ENCODE data around the gene TSKS.

The TSKS gene

GRCh38 chr19:49705919-49706318, 57.2 kb downstream of the TSKS start:
- no peaks in the 10 kb centered on the region for H3K9me3 ChIP-seq (ENCODE audit: low read length)
- H3K9ac ChIP-seq (ENCODE audit: low read length), result no peak overlapping the region
- H3K27ac ChIP-seq (ENCODE audit: low read depth, low read length), result no peak overlapping the region
- H3K27me3 ChIP-seq (ENCODE audit: control insufficient read depth in 1 of 2, insufficient read depth in 2 of 2, low read length in 2 of 2), result peaks cover 0 to 6% of the 10 kb centered on the region in 2 donors
- no peaks in the 10 kb centered on the region for H3K4me1 ChIP-seq (ENCODE audit: insufficient read depth, low read length)
- no peaks in the 10 kb centered on the region for H3K36me3 ChIP-seq (ENCODE audit: insufficient read depth, low read length)
- no peak overlapping the region for H3K4me3 ChIP-seq (ENCODE audit: low read depth in 1 of 2, low read length in 2 of 2)

GRCh38 chr19:49704888-49705642, 58.0 kb downstream of the TSKS start:
- Histone ChIP-seq H3K36me3 (ENCODE audit: insufficient read depth, low read length) (no peaks in the 10 kb centered on the region), H3K9ac (ENCODE audit: low read length) (no peak overlapping the region), H3K27ac (ENCODE audit: low read depth, low read length) (no peak overlapping the region), H3K4me3 (ENCODE audit: low read depth in 1 of 2, low read length in 2 of 2) (no peak overlapping the region), H3K9me3 (ENCODE audit: low read length) (no peaks in the 10 kb centered on the region), H3K27me3 (ENCODE audit: control insufficient read depth in 1 of 2, insufficient read depth in 2 of 2, low read length in 2 of 2) (peaks cover 0 to 8% of the 10 kb centered on the region in 2 donors), H3K4me1 (ENCODE audit: insufficient read depth, low read length) (no peaks in the 10 kb centered on the region)

GRCh38 chr19:49701271-49701786, 61.8 kb downstream of the TSKS start:
- H3K9ac ChIP-seq (ENCODE audit: low read length), result no peak overlapping the region
- H3K9me3 ChIP-seq (ENCODE audit: low read length), result no peaks in the 10 kb centered on the region
- no peak overlapping the region for H3K27ac ChIP-seq (ENCODE audit: low read depth, low read length)
- H3K36me3 ChIP-seq (ENCODE audit: insufficient read depth, low read length), result no peaks in the 10 kb centered on the region
- no peak overlapping the region for H3K4me3 ChIP-seq (ENCODE audit: low read depth in 1 of 2, low read length in 2 of 2)
- no peaks in the 10 kb centered on the region for H3K4me1 ChIP-seq (ENCODE audit: insufficient read depth, low read length)
- peaks cover 0 to 8% of the 10 kb centered on the region in 2 donors for H3K27me3 ChIP-seq (ENCODE audit: control insufficient read depth in 1 of 2, insufficient read depth in 2 of 2, low read length in 2 of 2)

GRCh38 chr19:49700563-49700962, 62.5 kb downstream of the TSKS start:
- Histone ChIP-seq H3K4me1 (ENCODE audit: insufficient read depth, low read length) (no peaks in the 10 kb centered on the region), H3K9ac (ENCODE audit: low read length) (no peak overlapping the region), H3K9me3 (ENCODE audit: low read length) (no peaks in the 10 kb centered on the region), H3K27me3 (ENCODE audit: control insufficient read depth in 1 of 2, insufficient read depth in 2 of 2, low read length in 2 of 2) (peaks cover 0 to 8% of the 10 kb centered on the region in 2 donors), H3K4me3 (ENCODE audit: low read depth in 1 of 2, low read length in 2 of 2) (no peak overlapping the region), H3K36me3 (ENCODE audit: insufficient read depth, low read length) (no peaks in the 10 kb centered on the region), H3K27ac (ENCODE audit: low read depth, low read length) (no peak overlapping the region)

GRCh38 chr19:49699364-49699763, 63.7 kb downstream of the TSKS start:
- H3K4me1 ChIP-seq (ENCODE audit: insufficient read depth, low read length), result no peaks in the 10 kb centered on the region
- H3K9me3 ChIP-seq (ENCODE audit: low read length), result no peaks in the 10 kb centered on the region
- H3K9ac ChIP-seq (ENCODE audit: low read length), result no peak overlapping the region
- no peaks in the 10 kb centered on the region for H3K36me3 ChIP-seq (ENCODE audit: insufficient read depth, low read length)
- H3K4me3 ChIP-seq (ENCODE audit: low read depth in 1 of 2, low read length in 2 of 2), result no peak overlapping the region
- peaks cover 0 to 8% of the 10 kb centered on the region in 2 donors for H3K27me3 ChIP-seq (ENCODE audit: control insufficient read depth in 1 of 2, insufficient read depth in 2 of 2, low read length in 2 of 2)
- no peak overlapping the region for H3K27ac ChIP-seq (ENCODE audit: low read depth, low read length)

GRCh38 chr19:49696865-49697264, 66.2 kb downstream of the TSKS start:
- no peaks in the 10 kb centered on the region for H3K36me3 ChIP-seq (ENCODE audit: insufficient read depth, low read length)
- no peak overlapping the region for H3K9ac ChIP-seq (ENCODE audit: low read length)
- H3K4me1 ChIP-seq (ENCODE audit: insufficient read depth, low read length), result no peaks in the 10 kb centered on the region
- H3K4me3 ChIP-seq (ENCODE audit: low read depth in 1 of 2, low read length in 2 of 2), result no peak overlapping the region
- no peaks in the 10 kb centered on the region for H3K9me3 ChIP-seq (ENCODE audit: low read length)
- no peak overlapping the region for H3K27ac ChIP-seq (ENCODE audit: low read depth, low read length)
- peaks cover 5 to 13% of the 10 kb centered on the region in 2 donors for H3K27me3 ChIP-seq (ENCODE audit: control insufficient read depth in 1 of 2, insufficient read depth in 2 of 2, low read length in 2 of 2)

GRCh38 chr19:49696115-49696514, 67.0 kb downstream of the TSKS start:
- Histone ChIP-seq H3K4me1 (ENCODE audit: insufficient read depth, low read length) (peaks cover 6% of the 10 kb centered on the region), H3K36me3 (ENCODE audit: insufficient read depth, low read length) (no peaks in the 10 kb centered on the region), H3K9ac (ENCODE audit: low read length) (no peak overlapping the region), H3K4me3 (ENCODE audit: low read depth in 1 of 2, low read length in 2 of 2) (no peak overlapping the region), H3K27ac (ENCODE audit: low read depth, low read length) (no peak overlapping the region), H3K9me3 (ENCODE audit: low read length) (no peaks in the 10 kb centered on the region), H3K27me3 (ENCODE audit: control insufficient read depth in 1 of 2, insufficient read depth in 2 of 2, low read length in 2 of 2) (peaks cover 12 to 16% of the 10 kb centered on the region in 2 donors)

- Histone ChIP-seq H3K36me3 (ENCODE audit: insufficient read depth, low read length) (peaks cover 6% of the 10 kb centered on the region), H3K27me3 (ENCODE audit: control insufficient read depth in 1 of 2, insufficient read depth in 2 of 2, low read length in 2 of 2) (peaks cover 24 to 39% of the 10 kb centered on the region in 2 donors), H3K4me3 (ENCODE audit: low read depth in 1 of 2, low read length in 2 of 2) (no peak overlapping the region), H3K9me3 (ENCODE audit: low read length) (no peaks in the 10 kb centered on the region), H3K27ac (ENCODE audit: low read depth, low read length) (no peak overlapping the region), H3K4me1 (ENCODE audit: insufficient read depth, low read length) (peaks cover 20% of the 10 kb centered on the region), H3K9ac (ENCODE audit: low read length) (no peak overlapping the region)
These were observed 71.0 kb downstream of the TSKS start for GRCh38 chr19:49692147-49692506.

GRCh38 chr19:49691243-49692146, 71.6 kb downstream of the TSKS start:
- Histone ChIP-seq H3K4me3 (ENCODE audit: low read depth in 1 of 2, low read length in 2 of 2) (peak overlapping the region in 1 of 2 donors; percentile 68), H3K27me3 (ENCODE audit: control insufficient read depth in 1 of 2, insufficient read depth in 2 of 2, low read length in 2 of 2) (peaks cover 24 to 39% of the 10 kb centered on the region in 2 donors), H3K9me3 (ENCODE audit: low read length) (no peaks in the 10 kb centered on the region), H3K36me3 (ENCODE audit: insufficient read depth, low read length) (peaks cover 6% of the 10 kb centered on the region), H3K4me1 (ENCODE audit: insufficient read depth, low read length) (peaks cover 20% of the 10 kb centered on the region), H3K27ac (ENCODE audit: low read depth, low read length) (no peak overlapping the region), H3K9ac (ENCODE audit: low read length) (no peak overlapping the region)

- Histone ChIP-seq H3K9ac (ENCODE audit: low read length) (no peak within 1 kb of the TSS), H3K9me3 (ENCODE audit: low read length) (no peaks in the 10 kb centered on the region), H3K27ac (ENCODE audit: low read depth, low read length) (no peak within 1 kb of the TSS), H3K4me3 (ENCODE audit: low read depth in 1 of 2, low read length in 2 of 2) (peak within 1 kb of the TSS; percentile 27 to 68), H3K4me1 (ENCODE audit: insufficient read depth, low read length) (peaks cover 20% of the 10 kb centered on the region), H3K36me3 (ENCODE audit: insufficient read depth, low read length) (peaks cover 12% of the 10 kb centered on the region), H3K27me3 (ENCODE audit: control insufficient read depth in 1 of 2, insufficient read depth in 2 of 2, low read length in 2 of 2) (peaks cover 24 to 39% of the 10 kb centered on the region in 2 donors)
These were observed 72.4 kb downstream of the TSKS start, which contains the start of gene CPT1C for GRCh38 chr19:49690656-49691242. Gene CPT1C, plus strand, starts transcription at chr19:49691116. Its CDS starts 1,137 bp downstream, at chr19:49692253.

GRCh38 chr19:49690079-49690655, 72.9 kb downstream of the TSKS start:
- Histone ChIP-seq H3K27me3 (ENCODE audit: control insufficient read depth in 1 of 2, insufficient read depth in 2 of 2, low read length in 2 of 2) (peaks cover 24 to 42% of the 10 kb centered on the region in 2 donors), H3K27ac (ENCODE audit: low read depth, low read length) (no peak overlapping the region), H3K36me3 (ENCODE audit: insufficient read depth, low read length) (peaks cover 18% of the 10 kb centered on the region), H3K9me3 (ENCODE audit: low read length) (no peaks in the 10 kb centered on the region), H3K4me3 (ENCODE audit: low read depth in 1 of 2, low read length in 2 of 2) (peak overlapping the region; percentile 27 to 68), H3K4me1 (ENCODE audit: insufficient read depth, low read length) (peaks cover 20% of the 10 kb centered on the region), H3K9ac (ENCODE audit: low read length) (no peak overlapping the region)
